NCI-H1417 treated with DMSO at 0.1 percent for 48 hours (cell line): Measurements from ENCODE around the gene SPRED2.

Source experiments
- DNase-seq: peaks from one replicate; lab custom pipeline; 2025; lab: John Stamatoyannopoulos, UW

SPRED2 gene

DNA sequence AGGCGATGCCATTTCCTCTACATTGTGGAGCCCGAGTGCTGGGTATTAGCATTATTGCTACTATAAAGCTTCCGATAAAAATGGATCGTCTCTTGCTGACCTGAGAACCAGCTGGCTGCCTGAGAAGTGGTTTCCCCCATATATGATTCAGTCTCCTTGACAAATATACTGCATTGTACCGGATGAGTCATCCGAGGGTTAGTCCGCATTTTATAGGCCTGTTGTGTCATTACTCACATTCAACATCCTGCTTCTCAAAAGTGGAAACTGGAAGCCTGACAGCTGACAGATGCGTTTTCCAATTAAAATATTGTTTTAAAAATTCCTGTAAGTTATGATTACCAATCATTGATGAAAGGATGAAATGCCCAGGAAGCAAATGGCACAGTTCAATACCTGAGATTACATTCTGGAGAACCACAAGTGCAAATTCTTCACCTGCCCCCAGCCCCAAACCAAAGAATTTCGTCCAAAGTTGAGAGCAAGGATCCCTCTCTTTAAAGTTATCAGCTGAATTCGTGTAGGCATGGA lies 65.7 kb downstream of the SPRED2 start:
- DNase-seq: peak; percentile 61

DNA sequence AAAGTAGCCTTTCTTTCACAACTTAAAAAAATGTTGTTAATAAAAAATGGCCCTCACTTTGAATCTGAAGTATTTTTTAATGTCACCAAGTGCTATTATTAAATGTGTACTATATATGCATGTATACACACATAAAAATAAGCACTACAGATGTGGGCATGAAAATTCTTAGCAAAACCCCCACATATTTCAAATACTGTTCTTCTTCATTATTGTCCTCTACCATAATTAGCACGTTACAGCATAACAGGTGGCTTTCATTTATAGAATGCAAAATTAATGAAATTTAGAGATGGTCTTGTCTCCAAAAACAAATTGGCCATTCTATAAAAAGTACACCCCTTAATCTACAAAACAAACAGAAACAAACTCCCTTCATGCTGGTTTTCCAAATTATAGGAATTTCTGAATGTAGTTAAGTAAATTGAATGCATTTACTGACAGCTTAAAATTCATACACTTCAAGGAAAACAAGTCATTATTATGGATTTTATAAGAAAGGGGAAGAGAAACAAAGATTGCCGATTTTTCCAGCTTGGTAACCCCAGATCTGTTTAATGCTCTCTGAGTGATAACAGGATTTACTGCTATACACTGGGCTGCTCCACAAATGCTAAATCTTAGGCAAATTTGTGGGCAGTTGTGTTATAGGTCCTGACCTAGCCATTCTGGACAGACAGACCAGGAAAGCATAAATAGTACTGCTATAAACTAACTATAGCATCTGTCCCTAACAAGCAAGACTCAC lies 67.2 kb downstream of the SPRED2 start:
- no peak for DNase-seq

DNA sequence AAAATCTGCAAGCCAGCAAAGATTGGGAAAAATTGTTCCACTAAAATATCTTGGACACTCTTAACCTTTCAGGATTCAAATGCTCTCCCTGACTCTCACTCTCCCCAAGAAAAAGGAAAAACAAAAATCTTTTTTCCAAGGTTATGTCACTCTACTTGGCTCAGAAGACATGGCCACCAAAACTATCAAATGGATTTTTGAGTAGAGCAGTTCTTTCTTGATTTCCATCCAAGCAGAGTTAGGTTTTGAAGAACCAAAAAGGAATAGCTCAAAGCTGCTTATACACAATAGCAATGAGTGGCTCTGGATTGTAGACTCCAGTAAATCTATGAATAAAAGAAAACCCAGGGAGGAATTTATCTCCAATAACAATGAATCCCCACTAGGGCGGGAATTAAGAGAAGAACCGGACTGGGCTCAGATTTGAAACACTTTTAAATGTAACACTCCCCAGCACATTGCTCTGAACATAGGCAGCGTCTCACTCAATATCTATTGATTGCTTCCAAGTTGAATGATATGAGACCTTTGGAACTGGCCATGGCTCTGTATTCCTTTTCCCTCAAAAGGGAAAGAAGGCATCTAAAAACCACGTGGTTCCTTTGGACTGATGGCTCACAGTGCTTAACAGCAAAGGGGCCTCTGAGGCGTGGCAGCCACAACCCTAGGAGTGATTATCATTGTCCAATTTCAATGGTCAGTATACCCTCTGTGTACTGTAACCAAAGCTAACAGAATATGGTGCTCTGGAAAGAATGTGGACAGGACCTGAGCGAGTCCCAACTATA lies 68.3 kb downstream of the SPRED2 start:
- no peak for DNase-seq

DNA sequence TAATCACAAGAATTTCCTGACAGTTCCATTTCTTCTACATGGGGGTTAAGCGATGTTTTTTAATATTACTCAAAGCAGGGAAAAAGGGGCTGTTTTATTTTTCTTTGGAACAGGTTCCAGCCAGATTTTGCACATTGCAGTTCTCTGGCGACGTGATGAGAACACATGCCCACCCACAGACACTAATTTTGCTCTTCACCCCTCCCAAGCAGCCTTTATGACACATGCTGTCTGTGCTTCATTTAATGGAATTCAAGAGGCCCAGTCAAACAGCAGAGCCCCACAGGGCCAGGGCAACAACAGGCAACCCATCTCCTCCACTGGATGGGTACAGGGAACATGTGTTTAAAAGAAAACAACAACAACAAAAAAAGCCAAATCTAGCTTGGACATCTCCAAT lies 70.8 kb downstream of the SPRED2 start:
- DNase-seq: no peak

DNA sequence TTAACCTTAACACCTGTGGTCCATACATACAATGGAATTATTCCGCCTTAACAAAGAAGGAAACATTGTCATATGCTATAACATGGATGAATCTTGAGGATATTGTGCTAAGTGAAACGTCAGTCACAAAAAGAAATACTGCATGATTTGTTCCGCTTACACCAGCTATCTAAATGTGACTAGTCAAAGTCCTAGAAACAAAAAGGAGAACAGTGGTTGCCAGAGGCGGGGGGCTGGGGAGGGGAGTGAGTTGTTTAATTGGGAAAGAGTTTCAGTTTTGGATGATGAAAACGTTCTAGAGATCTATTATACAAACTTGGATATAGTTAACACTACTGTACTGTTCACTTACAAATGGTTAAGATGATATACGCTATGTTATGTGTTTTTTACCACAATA lies 72.0 kb downstream of the SPRED2 start:
- DNase-seq: no peak

DNA sequence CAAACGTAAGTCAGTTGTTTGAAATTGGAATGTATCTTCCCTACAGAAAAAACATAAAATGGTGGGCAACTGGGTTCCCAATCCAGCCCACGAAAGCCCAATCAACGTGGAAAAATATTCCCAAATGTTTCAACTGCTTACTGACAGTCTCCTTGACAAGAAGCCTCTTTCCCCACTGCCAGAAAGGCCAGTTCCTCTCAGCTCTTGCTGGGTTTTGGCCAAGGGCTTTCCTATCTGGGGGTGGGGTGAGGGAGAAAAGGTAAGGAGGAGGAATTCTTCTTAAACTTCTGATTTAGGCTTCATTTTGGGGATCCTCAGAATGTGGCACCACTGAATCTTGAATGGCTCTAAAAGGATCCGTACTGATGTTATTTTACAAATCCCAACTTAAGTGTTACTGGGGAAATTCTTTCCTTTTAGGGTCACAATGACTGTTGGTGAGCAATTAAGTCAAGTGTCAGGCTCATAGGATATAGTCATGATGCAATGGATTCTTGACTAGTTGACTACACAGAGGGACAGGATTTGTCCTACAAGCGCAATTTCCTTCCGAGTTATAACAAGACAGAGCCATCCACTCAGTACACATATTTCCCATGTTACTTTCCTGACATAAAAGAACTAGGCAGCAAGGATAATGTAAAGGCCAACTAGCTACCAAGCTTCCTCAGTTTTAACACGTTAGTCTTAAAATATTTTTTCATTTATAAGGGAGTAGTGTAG lies 73.6 kb downstream of the SPRED2 start:
- no peak for DNase-seq

DNA sequence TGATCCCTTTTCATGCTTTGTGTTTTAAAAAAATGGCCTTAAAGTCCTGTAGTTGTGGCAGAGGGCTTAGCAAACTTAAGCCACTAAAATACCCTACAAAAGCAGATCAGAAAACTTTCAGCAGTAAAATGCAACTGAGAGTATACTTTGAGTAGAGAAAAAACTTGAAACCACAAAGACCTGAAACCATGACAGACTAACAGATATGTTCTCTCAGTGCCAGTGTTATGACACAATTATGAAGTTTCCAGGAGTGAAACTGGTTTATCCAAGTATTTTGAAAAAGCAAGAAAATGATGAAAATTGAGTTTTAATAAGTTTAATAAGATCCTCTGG lies 74.5 kb downstream of the SPRED2 start:
- DNase-seq: no peak

DNA sequence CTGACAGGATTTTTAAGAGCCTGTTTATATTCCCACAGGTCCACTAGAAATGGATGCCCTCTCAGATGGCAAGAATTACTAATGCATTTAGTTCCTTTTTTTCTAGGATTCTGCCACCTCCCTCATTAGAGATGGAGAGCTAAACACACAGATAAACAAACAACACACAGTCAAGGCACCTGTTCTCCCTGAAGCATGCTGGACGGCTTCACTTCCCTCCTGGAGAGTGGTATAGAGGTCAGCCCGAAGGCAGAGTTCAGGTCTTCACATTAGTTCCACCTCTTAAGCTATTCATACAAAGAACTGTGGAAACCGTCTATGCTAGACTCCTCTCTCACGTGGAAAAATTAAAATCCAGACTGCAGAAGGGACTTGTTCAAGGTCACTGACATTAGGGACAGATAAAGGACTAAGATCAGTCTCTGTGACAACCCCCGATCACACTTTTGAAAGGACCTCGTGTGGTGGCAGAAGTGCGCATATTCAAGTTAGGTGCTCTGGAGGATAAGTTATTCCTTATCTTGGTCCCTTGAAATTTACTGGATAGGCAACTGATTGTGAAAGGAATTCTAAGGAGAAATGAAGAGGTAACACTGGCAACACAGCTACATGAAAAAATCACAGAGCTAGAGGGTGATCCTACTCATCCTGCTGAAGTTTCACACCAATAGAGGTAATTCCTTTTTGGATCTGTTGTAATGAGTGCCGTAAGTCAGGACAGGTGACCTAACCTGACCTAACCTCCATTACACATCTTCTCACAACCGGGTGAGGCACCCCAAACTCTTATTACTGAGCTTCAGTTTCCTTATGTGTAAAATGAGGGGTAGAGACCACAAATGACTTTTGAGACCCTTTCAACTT lies 75.1 kb downstream of the SPRED2 start:
- no peak for DNase-seq

DNA sequence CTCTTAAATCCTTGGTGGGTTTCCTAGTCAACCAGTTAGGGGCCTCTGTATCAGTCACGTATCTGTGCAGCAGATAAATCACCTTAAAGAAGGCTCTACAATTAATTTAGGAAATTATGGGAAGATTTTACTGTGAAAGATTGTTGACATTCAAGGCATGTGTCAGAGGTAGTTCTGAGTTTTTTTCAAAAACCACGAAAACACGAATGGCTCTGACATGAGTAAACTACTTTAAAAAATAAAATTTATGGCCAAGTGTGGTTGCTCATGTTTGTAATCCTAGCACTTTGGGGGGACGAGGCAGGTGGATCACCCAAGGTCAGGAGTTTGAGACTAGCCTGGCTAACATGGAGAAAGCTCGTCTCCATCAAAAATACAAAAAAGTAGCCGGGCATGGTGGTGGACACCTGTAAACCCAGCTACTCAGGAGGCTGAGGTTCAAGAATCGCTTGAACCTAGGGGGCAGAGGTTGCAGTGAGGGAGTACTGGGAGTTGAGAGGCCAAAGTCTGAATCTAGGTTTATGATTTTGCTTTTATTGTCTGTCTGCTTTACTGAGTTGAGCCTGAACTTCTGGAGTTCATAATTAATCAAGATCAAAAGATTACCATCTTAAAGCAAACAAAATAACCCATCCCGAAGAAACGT lies 77.1 kb downstream of the SPRED2 start:
- DNase-seq: no peak

DNA sequence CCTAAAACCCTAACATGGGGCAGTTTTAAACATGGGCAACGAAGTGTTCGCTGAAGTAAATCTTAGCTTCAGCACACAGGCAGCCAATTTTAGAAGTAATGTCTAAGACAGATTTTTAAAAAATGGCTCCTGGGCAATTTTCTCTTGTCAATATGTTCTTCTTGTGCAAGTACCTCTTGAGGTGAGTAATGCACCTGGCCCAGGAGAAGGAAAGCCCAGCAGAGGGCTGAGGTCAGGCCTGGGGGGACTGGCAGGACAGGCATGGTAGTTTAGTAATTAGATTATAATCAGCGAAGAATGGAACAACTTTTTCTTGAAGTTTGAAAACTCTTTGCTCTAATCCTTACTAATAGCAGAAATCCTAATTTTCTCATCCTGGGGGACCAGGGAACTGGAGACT lies 77.6 kb downstream of the SPRED2 start:
- DNase-seq: no peak

DNA sequence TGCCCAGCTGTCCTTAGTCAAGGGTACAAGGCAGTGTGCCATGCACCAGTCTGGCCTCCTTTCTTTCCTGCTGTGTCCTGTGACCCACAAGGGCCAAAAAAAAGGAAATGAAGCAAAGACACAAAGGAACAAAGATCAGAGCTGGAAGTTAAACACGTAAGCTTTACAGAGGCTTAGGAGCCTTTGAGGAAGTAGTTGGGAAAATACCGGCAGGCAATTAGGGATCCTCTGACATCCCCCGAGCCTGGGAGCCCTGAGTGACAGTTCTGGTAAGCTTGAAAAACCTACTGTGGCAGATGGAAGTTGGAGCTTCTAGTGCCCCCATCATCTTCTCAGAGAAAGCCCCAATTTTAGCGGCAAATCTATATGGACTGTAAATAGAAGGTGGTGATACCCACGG lies 78.5 kb downstream of the SPRED2 start:
- no peak for DNase-seq

DNA sequence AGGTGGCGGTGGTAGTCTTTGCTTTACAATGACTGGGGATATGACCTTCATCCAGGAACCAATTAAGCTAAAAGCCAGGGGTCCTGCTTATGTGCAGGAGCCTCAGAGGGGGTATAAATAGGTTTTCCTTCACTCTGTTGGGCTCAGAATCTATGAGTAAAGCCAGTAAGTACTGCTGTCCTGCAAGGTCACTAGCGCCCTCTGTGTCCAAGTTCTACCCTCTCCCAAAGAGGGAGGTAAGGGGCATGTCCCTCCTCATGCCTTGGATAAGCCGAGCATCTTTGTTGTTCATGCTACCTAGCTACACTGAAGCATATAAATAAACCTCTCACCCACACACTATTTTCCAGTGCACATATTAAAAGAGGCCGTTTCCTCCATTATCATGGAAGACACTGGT lies 79.4 kb downstream of the SPRED2 start:
- no peak for DNase-seq

DNA sequence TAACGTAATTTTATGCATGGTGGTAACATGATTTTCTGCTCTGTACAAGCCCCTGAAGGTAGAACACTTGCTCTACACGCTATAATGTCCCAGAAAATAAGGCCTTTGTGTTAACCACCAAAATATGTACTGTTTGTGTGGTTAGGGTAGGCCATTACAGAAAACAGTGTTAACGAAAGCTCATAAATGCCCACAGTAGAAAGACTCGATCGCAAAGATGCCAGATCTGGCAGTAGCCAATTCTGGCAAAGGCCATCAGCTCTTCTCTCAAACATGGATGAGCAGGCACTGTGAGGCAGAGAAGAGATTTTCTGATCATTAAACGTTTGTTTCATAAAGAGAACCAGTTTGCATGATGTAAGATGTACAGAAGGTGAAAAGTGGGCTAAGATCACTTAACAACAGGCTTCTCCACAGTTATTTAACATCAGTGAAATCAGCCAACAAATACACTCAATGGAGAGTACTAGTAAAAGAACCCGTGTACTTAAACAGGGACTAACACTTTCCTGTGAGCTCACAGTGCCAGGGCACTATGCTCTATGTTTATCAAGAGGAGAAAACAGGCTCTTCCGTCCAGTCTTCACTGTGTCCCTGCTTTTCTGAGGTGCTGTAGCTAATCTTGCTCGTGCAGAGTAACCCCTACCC lies 80.3 kb downstream of the SPRED2 start:
- DNase-seq: no peak

DNA sequence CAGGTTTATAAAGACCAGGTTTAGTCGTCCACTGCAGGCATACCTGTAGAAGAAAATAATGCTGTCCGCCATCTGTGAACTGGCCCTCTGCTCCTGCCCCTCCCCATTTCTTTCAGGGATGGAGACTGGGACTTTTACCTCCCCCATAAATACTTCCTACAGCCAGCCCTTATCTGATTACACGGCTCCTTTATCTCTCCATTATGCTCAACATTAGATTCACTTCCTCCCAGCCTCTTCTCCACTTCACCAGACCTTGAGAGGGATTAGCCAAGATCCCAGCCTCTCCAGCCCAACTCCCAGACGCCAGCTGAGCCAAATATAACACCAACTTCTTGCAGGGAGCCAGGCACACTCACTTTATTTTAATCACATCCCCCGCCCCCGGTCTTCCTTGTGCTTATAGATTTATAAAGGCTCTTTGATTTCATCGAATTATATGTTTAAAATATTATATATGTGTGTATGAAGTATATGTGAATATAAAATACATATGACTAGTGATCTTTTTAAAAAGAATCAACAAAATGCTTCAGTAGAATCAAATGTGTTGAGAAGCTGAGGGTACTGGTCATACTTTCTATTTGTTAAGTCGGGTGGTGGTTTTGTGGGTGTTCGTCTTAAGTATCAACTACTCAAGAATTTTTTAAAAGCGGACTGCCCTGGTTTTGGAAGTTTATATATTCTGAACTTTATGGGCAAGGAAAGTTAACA lies 81.0 kb downstream of the SPRED2 start:
- no peak for DNase-seq

DNA sequence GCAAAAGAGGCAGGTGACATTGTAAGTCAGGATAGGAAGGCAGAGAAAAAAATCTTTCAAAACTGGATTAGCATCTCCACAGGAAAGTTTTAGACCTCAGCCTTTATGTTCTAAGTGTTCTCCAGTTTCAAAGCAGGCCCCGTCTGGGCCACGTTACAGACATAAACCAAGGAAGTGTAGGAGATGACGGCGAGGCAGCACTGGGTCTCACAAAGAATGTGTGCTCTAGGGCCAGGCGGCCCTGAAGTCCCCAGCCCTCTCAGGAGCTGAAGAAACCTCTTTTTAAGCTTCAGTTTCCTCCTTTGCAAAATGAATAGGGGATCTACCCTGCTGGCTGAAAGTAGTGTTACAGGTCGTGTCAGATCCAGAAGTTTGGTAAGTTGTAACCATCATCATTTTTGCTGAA lies 81.7 kb downstream of the SPRED2 start:
- DNase-seq: no peak

DNA sequence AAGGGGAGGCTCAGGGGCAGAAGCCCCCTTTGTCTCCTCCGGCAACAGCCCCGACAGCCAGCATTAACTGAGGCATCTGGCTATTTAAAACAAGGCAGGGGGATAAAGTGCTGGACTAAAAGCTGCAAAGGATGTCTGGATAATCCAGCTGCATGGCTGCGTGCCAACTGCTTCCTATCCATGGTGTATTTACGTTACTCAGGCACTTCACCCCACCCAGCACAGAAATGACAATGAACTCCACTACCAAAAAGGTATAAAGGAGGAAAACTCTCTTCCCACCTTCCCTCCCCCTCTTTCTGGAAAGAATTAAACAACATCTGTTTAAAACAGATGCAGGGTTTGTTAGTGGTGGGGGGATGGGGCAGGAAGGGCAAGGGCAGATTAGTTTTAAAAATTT lies 82.5 kb downstream of the SPRED2 start:
- peak; percentile 32 for DNase-seq

DNA sequence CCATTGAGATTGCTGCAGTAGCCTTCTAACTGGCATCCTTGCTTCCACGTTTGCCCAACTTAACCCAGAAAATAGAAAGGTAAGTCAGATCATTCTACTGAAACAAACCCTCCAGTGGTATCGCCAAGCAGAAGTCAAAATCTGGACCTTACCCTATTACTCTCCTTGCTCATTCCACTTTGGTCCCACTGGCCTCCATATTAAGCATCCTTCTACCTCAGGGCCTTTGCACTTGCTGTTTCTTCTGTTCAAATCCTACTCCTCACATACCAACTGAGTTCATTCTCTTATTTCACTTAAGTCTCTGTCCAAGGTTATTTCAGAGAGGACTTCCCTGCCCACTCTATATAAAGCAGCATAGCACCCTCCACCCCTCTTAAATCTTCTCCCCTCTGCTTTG lies 84.5 kb downstream of the SPRED2 start:
- DNase-seq: no peak

DNA sequence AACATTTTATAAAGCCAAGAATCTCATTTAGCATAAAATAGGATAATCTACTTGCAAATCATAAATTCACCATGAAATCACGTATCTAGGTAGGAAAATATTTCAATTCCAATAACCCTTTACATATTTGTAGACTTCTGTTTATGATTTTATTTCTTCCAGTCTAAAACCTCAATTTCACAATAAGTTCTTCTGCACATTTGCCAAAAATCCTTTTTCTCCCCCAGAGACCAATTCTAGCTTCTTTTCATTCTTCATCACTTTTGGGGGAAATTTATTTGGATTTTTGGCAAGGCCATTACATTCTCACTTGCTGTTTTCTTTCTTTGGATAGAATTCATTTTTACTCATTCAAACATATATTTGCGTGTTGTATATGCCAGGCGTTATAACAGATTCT lies 86.8 kb downstream of the SPRED2 start:
- DNase-seq: no peak

DNA sequence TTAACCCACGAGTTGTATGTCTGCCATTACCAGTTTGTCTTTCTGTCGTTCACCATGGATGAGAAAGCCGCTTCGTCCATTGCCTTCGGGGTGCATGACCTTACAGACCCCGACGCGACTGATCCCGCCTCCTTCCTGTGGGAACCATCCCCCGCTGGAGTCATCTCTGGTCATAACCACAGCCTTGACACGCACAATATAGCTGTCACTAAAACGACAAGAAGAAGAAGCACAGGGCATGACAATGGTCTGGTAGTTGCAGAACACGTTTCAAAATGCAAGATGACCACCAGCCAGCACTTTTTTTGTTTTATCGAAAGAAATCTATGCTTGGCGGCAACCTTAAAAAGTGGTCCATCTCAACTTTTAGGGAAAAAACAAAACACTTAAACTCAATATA lies 87.7 kb downstream of the SPRED2 start:
- DNase-seq: no peak

DNA sequence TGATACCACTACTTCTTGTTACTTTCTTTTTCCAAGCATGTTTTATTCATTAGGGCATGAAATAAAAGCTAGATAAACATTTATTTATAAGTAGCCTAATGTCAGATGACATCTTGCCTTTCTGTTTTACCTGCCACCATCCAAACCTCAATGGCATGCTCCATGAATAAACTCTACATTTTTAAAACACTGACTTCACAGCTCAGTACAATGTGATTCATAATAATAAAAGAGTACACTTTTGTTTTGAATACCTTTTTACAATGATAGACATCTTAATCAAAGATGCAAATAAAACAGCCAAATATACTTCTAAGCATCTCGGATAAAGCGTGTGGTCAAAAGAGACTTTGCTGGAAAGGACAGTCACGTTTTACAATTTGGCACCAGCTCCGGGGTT lies 88.2 kb downstream of the SPRED2 start:
- no peak for DNase-seq
